HG02678 (cell line): Measurements from ENCODE around the gene SPATA18.
"Not testable (repeated sequence)": the region's sequence is repeated elsewhere in the genome, so short reads cannot be mapped to it uniquely, and the experiment has no call there.

Source experiments
- ATAC-seq: cut with Tn5 transposase; IDR thresholded peaks from one replicate; pipeline ENCODE4 v1.9.1; 2021; ENCODE audit warnings: mild to moderate bottlenecking, moderate library complexity; ENCODE audit not compliant: unreplicated experiment

SPATA18 gene

GRCh38 chr4:52051615-52052474, 741 bp downstream of the SPATA18 start:
- peak; percentile 56 for ATAC-seq

GRCh38 chr4:52052475-52052780, 1.3 kb downstream of the SPATA18 start:
- peak; percentile 54 for ATAC-seq

- no peak for ATAC-seq
These were observed 3.1 kb downstream of the SPATA18 start for GRCh38 chr4:52054254-52054653.

- no peak for ATAC-seq
These were observed 6.1 kb downstream of the SPATA18 start for GRCh38 chr4:52057196-52057595.

GRCh38 chr4:52058275-52058674, 7.2 kb downstream of the SPATA18 start:
- ATAC-seq: no peak

- ATAC-seq: no peak
These were observed 8.3 kb downstream of the SPATA18 start for GRCh38 chr4:52059372-52059771.

GRCh38 chr4:52069571-52069970, 18.5 kb downstream of the SPATA18 start:
- no peak for ATAC-seq

GRCh38 chr4:52071791-52072546, 20.9 kb downstream of the SPATA18 start:
- ATAC-seq: no peak

GRCh38 chr4:52076731-52077130, 25.6 kb downstream of the SPATA18 start:
- no peak for ATAC-seq

GRCh38 chr4:52079659-52080058, 28.6 kb downstream of the SPATA18 start:
- no peak for ATAC-seq

GRCh38 chr4:52081216-52081615, 30.1 kb downstream of the SPATA18 start:
- ATAC-seq: no peak

- not testable (repeated sequence) for ATAC-seq
These were observed 35.3 kb downstream of the SPATA18 start for GRCh38 chr4:52086425-52086824.

- no peak for ATAC-seq
These were observed 40.7 kb downstream of the SPATA18 start for GRCh38 chr4:52091801-52092200.

- ATAC-seq: no peak
These were observed 42.4 kb downstream of the SPATA18 start for GRCh38 chr4:52093466-52093865.

- ATAC-seq: no peak
These were observed 43.5 kb downstream of the SPATA18 start for GRCh38 chr4:52094376-52095145.

- ATAC-seq: no peak
These were observed 44.3 kb downstream of the SPATA18 start for GRCh38 chr4:52095374-52095773.

GRCh38 chr4:52096048-52096447, 44.9 kb downstream of the SPATA18 start:
- ATAC-seq: no peak

- ATAC-seq: no peak
These were observed 47.5 kb downstream of the SPATA18 start for GRCh38 chr4:52098618-52099017.

GRCh38 chr4:52099860-52100461, 48.9 kb downstream of the SPATA18 start:
- no peak for ATAC-seq

- no peak for ATAC-seq
These were observed 51.5 kb downstream of the SPATA18 start for GRCh38 chr4:52102587-52102986.

- no peak for ATAC-seq
These were observed 52.2 kb downstream of the SPATA18 start for GRCh38 chr4:52103319-52103718.
